Left lung (tissue), 10 donors: ENCODE measurements around the gene CST8. TPM values are rescaled to one million over a fixed set of nuclear protein-coding genes. Genes with fewer than 3 reads are reported as not detected.

Source experiments
- ATAC-seq: fragments of 200-7000 bp; cut with Tn5 transposase; one replicate; pipeline ENCODE4 v1.9.1; 2020; ENCODE audit warnings: moderate library complexity
- DNase-seq, 4 donors: peaks; one replicate each; pipeline ENCODE4 v3.0.0-alpha.2; 2013 to 2020
- H3K27ac ChIP-seq, 2 donors: fragments of 200-600 bp; sonication (generic) in 1 of 2; one replicate each; pipeline versions ENCODE4 v1.5.0 to v1.8.0; 2020 to 2021
- H3K27me3 ChIP-seq, 2 donors: fragments of 200-600 bp; sonication (generic) in 1 of 2; one replicate each; pipeline versions ENCODE4 v1.5.0 to v1.8.0; 2020 to 2021
- H3K36me3 ChIP-seq, 2 donors: fragments of 200-600 bp; sonication (generic) in 1 of 2; one replicate each; pipeline versions ENCODE4 v1.5.0 to v1.8.0; 2020 to 2021
- H3K4me1 ChIP-seq, 2 donors: fragments of 200-600 bp; one replicate each; pipeline ENCODE4 v1.8.0; 2021
- H3K4me3 ChIP-seq, 2 donors: fragments of 200-600 bp; sonication (generic) in 1 of 2; one replicate each; pipeline versions ENCODE4 v1.5.0 to v1.8.0; 2020 to 2021; ENCODE audit warnings: mild to moderate bottlenecking in 1 of 2
- H3K9me3 ChIP-seq, 2 donors: fragments of 200-600 bp; sonication (generic) in 1 of 2; one replicate each; pipeline versions ENCODE4 v1.5.0 to v1.8.0; 2020 to 2021
- CTCF ChIP-seq, 2 donors: fragments of 200-600 bp; sonication (generic) in 1 of 2; IDR thresholded peaks; one replicate each; pipeline versions ENCODE4 v1.5.0 to v1.8.0; 2021; ENCODE audit warnings: antibody characterized with exemption in 2 of 2
- intact Hi-C, 2 donors: fragments of 100-400 bp; cut with DNase I; formaldehyde crosslinking; loops; one replicate each; pipeline versions ENCODE4 v1.11.2 to v1.14.2; 2022
- polyA plus RNA-seq, 6 donors: library from polyadenylated mRNA; unstranded; fragments of 120-200 nt; gene quantifications; one replicate each; pipeline ENCODE4 v1.2.1, GENCODE V29; 2013; ENCODE audit not compliant: insufficient read length in 6 of 6
- total RNA-seq, 2 donors: library from RNA; stranded (reverse); fragmentation: NEBNext Ultra II Directional; extraction: Animal tissue kit (Norgen Biotek cat#: 25700); gene quantifications; one replicate each; pipeline ENCODE4 v1.2.1, GENCODE V29; 2021
- donor health status: DM: no; HTN: yes; CAD: no.
- donor health status: DM: no; HTN: no; CAD: no.

The CST8 gene
- total and polyA plus RNA-seq, 8 donors = not detected

DNA sequence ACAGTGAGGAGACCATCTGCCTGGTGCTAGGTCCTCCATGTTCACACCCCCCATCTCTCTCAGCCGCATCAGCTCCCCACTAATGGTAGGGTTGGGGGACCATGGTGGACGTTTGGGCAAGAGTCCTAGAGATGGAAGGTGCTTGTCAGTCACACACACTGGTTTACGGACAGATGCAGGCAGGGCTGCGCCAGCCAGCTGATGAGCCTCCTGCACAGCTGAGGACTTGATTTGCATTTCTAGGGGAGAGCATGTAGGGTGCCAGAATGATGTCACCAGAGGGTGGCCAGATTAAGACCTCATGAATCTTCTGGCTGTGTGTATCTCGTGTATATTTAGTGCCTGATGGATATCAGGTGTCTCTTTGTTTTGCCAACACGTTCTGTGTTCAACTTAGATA is 28.6 kb downstream of the CST8 start:
- intact Hi-C loops = no loop called here

DNA sequence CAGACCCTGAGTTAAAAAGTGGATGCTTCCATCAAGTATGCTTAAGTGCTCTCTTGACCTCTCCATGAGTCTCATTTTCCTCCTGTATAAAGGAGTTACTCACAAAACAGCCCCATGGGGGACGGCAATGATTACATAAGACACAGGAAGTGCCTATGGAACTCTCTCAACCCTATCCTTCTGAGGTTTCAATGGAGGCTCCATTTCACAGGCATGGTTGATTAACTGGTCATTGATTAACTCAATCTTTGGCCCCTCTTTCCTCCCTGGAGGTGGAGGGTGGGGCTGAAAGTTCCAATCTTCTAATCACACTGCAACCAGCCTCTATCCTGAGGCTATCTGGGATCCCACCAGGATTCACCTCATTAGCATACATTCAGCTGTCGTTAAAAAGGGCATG is 29.3 kb downstream of the CST8 start:
- no peak for DNase-seq
- H3K27ac ChIP-seq = no peak overlapping the region
- intact Hi-C loops = no loop called here

More for the DNA sequence above, 28.6 kb downstream of the CST8 start:
- Histone ChIP-seq H3K36me3 (no peaks in the 10 kb centered on the region), H3K9me3 (no peaks in the 10 kb centered on the region), H3K27ac (no peak overlapping the region), H3K4me3 (no peak overlapping the region), H3K27me3 (no peaks in the 10 kb centered on the region), H3K4me1 (no peaks in the 10 kb centered on the region)
- TF ChIP-seq CTCF (IDR thresholded peaks at IDR 0.05) = no peak
- ATAC-seq = no peak
- DNase-seq = no peak

GRCh38 chr20:23524146-23524545 is 33.2 kb downstream of the CST8 start:
- ATAC-seq = no peak
- no peaks in the 10 kb centered on the region for H3K4me1 ChIP-seq
- H3K36me3 ChIP-seq = no peaks in the 10 kb centered on the region
- intact Hi-C loops = no loop called here
- DNase-seq = no peak
- H3K27me3 ChIP-seq = no peaks in the 10 kb centered on the region
- no peak for TF ChIP-seq CTCF (IDR thresholded peaks at IDR 0.05)
- H3K9me3 ChIP-seq = peaks cover 0 to 12% of the 10 kb centered on the region in 2 donors
- H3K4me3 ChIP-seq = no peak overlapping the region
- no peak overlapping the region for H3K27ac ChIP-seq

More for the DNA sequence above, 29.3 kb downstream of the CST8 start:
- Histone ChIP-seq H3K9me3 (no peaks in the 10 kb centered on the region), H3K27me3 (no peaks in the 10 kb centered on the region), H3K4me1 (no peaks in the 10 kb centered on the region), H3K36me3 (no peaks in the 10 kb centered on the region), H3K4me3 (no peak overlapping the region)
- ATAC-seq = no peak
- no peak for TF ChIP-seq CTCF (IDR thresholded peaks at IDR 0.05)

- no peak overlapping the region for H3K4me3 ChIP-seq
- H3K27me3 ChIP-seq = no peaks in the 10 kb centered on the region
- ATAC-seq (no peak), DNase-seq (no peak)
- H3K4me1 ChIP-seq = no peaks in the 10 kb centered on the region
- no peak overlapping the region for H3K27ac ChIP-seq
- TF ChIP-seq CTCF (IDR thresholded peaks at IDR 0.05) = no peak
- no peaks in the 10 kb centered on the region for H3K36me3 ChIP-seq
- intact Hi-C loops = no loop called here
- peaks cover 0 to 12% of the 10 kb centered on the region in 2 donors for H3K9me3 ChIP-seq
These were observed 35.9 kb downstream of the CST8 start for GRCh38 chr20:23526850-23527249.

GRCh38 chr20:23528867-23529431 is 38.0 kb downstream of the CST8 start:
- no peaks in the 10 kb centered on the region for H3K36me3 ChIP-seq
- no peak for DNase-seq
- H3K9me3 ChIP-seq = peaks cover 0 to 12% of the 10 kb centered on the region in 2 donors
- H3K27me3 ChIP-seq = no peaks in the 10 kb centered on the region
- intact Hi-C loops = no loop called here
- TF ChIP-seq CTCF (IDR thresholded peaks at IDR 0.05) = no peak
- no peak overlapping the region for H3K4me3 ChIP-seq
- H3K27ac ChIP-seq = no peak overlapping the region
- no peak for ATAC-seq
- H3K4me1 ChIP-seq = no peaks in the 10 kb centered on the region
